Transverse colon (tissue), 4 donors: Measurements from ENCODE around the gene GALNT8. TPM values are rescaled to one million over a fixed set of nuclear protein-coding genes. Genes with fewer than 3 reads are reported as not detected.

Experiments
- DNase-seq: peaks from one replicate; pipeline ENCODE4 v3.0.0-alpha.2; 2019
- H3K27ac ChIP-seq, 4 donors: fragments of 200-600 bp; sonication (generic); 2 replicates each; pipeline ENCODE4 v1.5.1; 2016 to 2018; ENCODE audit warnings: inconsistent platforms in 4 of 4
- H3K27me3 ChIP-seq: fragments of 200-600 bp; sonication (generic); 2 replicates; pipeline ENCODE4 v1.5.1; 2017; ENCODE audit warnings: inconsistent platforms
- H3K36me3 ChIP-seq, 4 donors: fragments of 200-600 bp; sonication (generic); 2 replicates each; pipeline ENCODE4 v1.5.1; 2017 to 2019; ENCODE audit warnings: inconsistent platforms in 4 of 4
- H3K4me1 ChIP-seq, 4 donors: fragments of 200-600 bp; sonication (generic); 2 replicates each; pipeline ENCODE4 v1.5.1; 2017 to 2020; ENCODE audit warnings: inconsistent platforms in 4 of 4
- H3K4me3 ChIP-seq, 4 donors: fragments of 200-600 bp; sonication (generic); 1 replicate in 1 of 4; 2 replicates in 3 of 4; pipeline versions ENCODE4 v1.5.1 to v1.6.1; 2017 to 2019; ENCODE audit warnings: inconsistent platforms in 4 of 4
- H3K9me3 ChIP-seq, 2 donors: fragments of 200-600 bp; sonication (generic); 2 replicates each; pipeline ENCODE4 v1.5.1; 2017 to 2019; ENCODE audit warnings: inconsistent platforms in 2 of 2
- EP300 ChIP-seq: sonication (generic); formaldehyde crosslinking; IDR thresholded peaks from one replicate; pipeline ENCODE4 v1.6.1; 2017; ENCODE audit warnings: antibody characterized with exemption, low read depth
- POLR2A ChIP-seq: fragments of 450-650 bp; IDR thresholded peaks from one replicate; pipeline ENCODE4 v1.6.1; 2016; ENCODE audit warnings: antibody characterized with exemption, mild to moderate bottlenecking, moderate library complexity
- POLR2AphosphoS5 ChIP-seq, 3 donors: sonication (generic); formaldehyde crosslinking; IDR thresholded peaks; one replicate each; pipeline ENCODE4 v1.6.1; 2016; ENCODE audit warnings: antibody characterized with exemption in 3 of 3
- WGBS, 2 donors: methylation state at CpG; one replicate each; pipeline ENCODE4 v1.1.5; 2018; ENCODE audit warnings: low coverage in 1 of 2; 5-methylcytosine and 5-hydroxymethylcytosine counted together
- in situ Hi-C, 4 donors: fragments of 200-750 bp; cut with MboI; loops; one replicate each; pipeline versions ENCODE4 v1.15.0 to v1.15.1; 2017; ENCODE audit warnings: low sequenced_read_pairs in 3 of 4, low pct_ligation_motif_present in 1 of 4, low pct_unique_long_range_greater_than_20kb in 1 of 4
- intact Hi-C: fragments of 100-400 bp; cut with DNase I; formaldehyde crosslinking; loops from one replicate; pipeline ENCODE4 v1.15.1; 2023; ENCODE audit warnings: low total_unique reads
- total RNA-seq, 4 donors: library from RNA; depleted of rRNA; stranded (reverse); fragments of >200 nt; gene quantifications; one replicate each; pipeline ENCODE4 v1.1.0, GENCODE V29; 2016
- TF ChIP-seq, protein P1 (sequence below), 5 experiments: fragments of 200-600 bp in 3 of 5; fragments of 450-650 bp in 2 of 5; sonication (generic) in 3 of 5; IDR thresholded peaks; 1 replicate in 2 of 5; 2 replicates in 3 of 5; pipeline ENCODE4 v1.5.1; 2016 to 2017; ENCODE audit warnings: antibody characterized with exemption in 5 of 5, inconsistent platforms in 3 of 5, mild to moderate bottlenecking in 2 of 5, moderate library complexity in 1 of 5

Gene GALNT8
- total RNA-seq, 4 donors from 2014 or later, result 3.5 to 43.2 (median 14.2) TPM

DNA sequence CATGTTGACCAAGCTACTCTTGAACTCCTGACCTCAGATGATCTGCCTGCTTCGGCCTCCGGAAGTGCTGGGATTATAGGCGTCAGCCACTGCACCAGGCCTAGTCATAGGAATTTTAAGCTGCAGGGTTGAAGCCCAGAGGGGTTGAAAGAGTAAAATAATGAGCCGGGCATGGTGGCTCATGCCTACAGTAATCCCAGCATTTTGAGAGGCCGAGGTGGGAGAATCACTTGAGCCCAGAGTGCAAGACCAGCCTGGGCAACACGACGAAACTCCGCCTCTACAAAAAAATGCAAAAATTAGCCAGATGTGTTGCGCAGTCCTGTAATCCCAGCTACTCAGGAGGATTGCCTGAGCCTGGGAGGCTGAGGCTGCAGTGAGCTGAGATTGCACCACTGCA is 69.6 kb downstream of the GALNT8 start:
- in situ Hi-C loops, result no loop called here
- Histone ChIP-seq H3K4me3 (no peak overlapping the region), H3K4me1 (no peaks in the 10 kb centered on the region), H3K9me3 (peaks cover 0 to 4% of the 10 kb centered on the region in 2 donors), H3K27ac (no peak overlapping the region), H3K27me3 (no peaks in the 10 kb centered on the region), H3K36me3 (no peaks in the 10 kb centered on the region)
- TF ChIP-seq, protein P1, sequence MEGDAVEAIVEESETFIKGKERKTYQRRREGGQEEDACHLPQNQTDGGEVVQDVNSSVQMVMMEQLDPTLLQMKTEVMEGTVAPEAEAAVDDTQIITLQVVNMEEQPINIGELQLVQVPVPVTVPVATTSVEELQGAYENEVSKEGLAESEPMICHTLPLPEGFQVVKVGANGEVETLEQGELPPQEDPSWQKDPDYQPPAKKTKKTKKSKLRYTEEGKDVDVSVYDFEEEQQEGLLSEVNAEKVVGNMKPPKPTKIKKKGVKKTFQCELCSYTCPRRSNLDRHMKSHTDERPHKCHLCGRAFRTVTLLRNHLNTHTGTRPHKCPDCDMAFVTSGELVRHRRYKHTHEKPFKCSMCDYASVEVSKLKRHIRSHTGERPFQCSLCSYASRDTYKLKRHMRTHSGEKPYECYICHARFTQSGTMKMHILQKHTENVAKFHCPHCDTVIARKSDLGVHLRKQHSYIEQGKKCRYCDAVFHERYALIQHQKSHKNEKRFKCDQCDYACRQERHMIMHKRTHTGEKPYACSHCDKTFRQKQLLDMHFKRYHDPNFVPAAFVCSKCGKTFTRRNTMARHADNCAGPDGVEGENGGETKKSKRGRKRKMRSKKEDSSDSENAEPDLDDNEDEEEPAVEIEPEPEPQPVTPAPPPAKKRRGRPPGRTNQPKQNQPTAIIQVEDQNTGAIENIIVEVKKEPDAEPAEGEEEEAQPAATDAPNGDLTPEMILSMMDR (IDR thresholded peaks at IDR 0.05), result no peak
- no peak for DNase-seq
- intact Hi-C loops, result no loop called here
- WGBS, 2 donors, result 94 to 100% methylated on average over 1 to 9 of the region's 9 CpGs

DNA sequence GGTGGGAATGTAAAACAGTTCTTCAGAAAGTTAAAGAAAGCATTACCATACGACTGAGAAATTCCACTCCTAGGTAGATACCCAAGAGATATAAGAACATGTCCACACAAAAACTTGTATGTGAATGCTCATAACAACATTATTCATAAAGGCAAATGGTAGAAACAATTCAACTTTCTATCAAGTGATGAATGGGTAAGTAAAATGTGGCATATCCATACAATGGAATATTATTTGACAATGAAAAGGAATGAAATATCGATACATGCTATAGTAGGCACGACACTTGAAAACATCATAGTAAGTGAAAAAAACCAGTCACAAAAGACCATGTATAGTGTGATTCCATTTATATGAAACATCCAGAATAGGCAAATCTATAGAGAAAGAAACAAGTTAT is 71.3 kb downstream of the GALNT8 start:
- WGBS, 2 donors, result 92 to 98% methylated on average over 3 of the region's 3 CpGs
- in situ Hi-C loops (no loop called here), intact Hi-C loops (no loop called here)
- no peaks in the 10 kb centered on the region for H3K27me3 ChIP-seq
- TF ChIP-seq EP300, result no peak
- no peak for TF ChIP-seq POLR2A
- TF ChIP-seq POLR2AphosphoS5 (IDR thresholded peaks at IDR 0.05), result no peak
- TF ChIP-seq, protein P1 (IDR thresholded peaks at IDR 0.05), result no peak
- H3K4me3 ChIP-seq, result no peak overlapping the region
- H3K27ac ChIP-seq, result no peak overlapping the region
- H3K4me1 ChIP-seq, result no peaks in the 10 kb centered on the region
- no peak for DNase-seq
- H3K36me3 ChIP-seq, result no peaks in the 10 kb centered on the region
- peaks cover 0 to 4% of the 10 kb centered on the region in 2 donors for H3K9me3 ChIP-seq

DNA sequence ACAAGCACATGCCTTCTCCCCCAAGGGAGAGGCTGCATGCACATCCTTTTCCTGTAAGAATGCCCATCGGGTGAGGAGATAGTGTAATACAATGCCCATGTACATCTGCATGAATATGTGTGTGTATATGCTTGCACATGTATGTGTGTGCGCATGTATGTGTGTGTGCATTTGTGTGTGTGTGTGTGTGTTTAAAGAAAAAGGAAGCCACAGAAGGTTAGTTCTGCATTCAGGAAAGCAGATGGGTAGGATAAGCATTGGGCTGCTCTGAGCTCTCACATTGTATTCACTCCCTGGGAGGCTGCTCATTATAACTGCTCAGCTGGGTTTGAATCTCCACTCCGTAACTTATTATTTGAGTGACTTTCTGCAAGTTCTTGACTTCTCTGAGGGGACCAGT is 74.3 kb downstream of the GALNT8 start:
- Histone ChIP-seq H3K4me1 (no peaks in the 10 kb centered on the region), H3K4me3 (no peak overlapping the region), H3K27ac (no peak overlapping the region), H3K36me3 (no peaks in the 10 kb centered on the region), H3K27me3 (no peaks in the 10 kb centered on the region), H3K9me3 (peaks cover 0 to 4% of the 10 kb centered on the region in 2 donors)
- in situ Hi-C loops, result no loop called here
- no peak for TF ChIP-seq EP300
- TF ChIP-seq, protein P1 (IDR thresholded peaks at IDR 0.05), result no peak
- no peak for TF ChIP-seq POLR2AphosphoS5 (IDR thresholded peaks at IDR 0.05)
- no peak for TF ChIP-seq POLR2A
- no peak for DNase-seq
- intact Hi-C loops, result no loop called here
- WGBS, 2 donors, result 70 to 74% methylated on average over 2 to 3 of the region's 3 CpGs

DNA sequence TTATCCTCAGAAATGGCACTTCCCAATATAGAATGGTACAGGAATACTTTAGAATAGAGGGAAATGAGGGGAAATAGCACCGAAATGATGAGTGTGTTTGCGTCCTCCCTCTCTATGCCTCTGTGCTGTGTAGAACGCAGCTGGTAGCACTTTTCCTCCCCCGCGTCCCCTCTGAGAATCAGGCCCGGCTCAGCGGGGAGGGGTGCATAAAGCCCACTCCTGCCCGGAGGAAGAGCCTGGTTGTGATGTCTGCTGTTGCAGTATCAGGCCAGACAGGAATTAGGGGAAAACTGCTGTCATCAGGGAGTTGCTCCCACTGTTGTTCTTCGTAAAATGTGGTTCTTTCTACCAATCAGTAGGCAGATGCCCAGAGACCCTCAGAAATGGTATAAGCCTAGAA is 76.0 kb downstream of the GALNT8 start:
- Histone ChIP-seq H3K27me3 (no peaks in the 10 kb centered on the region), H3K9me3 (peaks cover 0 to 2% of the 10 kb centered on the region in 2 donors), H3K36me3 (no peaks in the 10 kb centered on the region), H3K4me1 (no peaks in the 10 kb centered on the region), H3K4me3 (no peak overlapping the region), H3K27ac (no peak overlapping the region)
- no peak for DNase-seq
- 40 to 85% methylated on average over 1 to 9 of the region's 9 CpGs for WGBS, 2 donors
- no peak for TF ChIP-seq EP300
- no peak for TF ChIP-seq POLR2AphosphoS5 (IDR thresholded peaks at IDR 0.05)
- intact Hi-C loops, result no loop called here
- in situ Hi-C loops, result no loop called here

DNA sequence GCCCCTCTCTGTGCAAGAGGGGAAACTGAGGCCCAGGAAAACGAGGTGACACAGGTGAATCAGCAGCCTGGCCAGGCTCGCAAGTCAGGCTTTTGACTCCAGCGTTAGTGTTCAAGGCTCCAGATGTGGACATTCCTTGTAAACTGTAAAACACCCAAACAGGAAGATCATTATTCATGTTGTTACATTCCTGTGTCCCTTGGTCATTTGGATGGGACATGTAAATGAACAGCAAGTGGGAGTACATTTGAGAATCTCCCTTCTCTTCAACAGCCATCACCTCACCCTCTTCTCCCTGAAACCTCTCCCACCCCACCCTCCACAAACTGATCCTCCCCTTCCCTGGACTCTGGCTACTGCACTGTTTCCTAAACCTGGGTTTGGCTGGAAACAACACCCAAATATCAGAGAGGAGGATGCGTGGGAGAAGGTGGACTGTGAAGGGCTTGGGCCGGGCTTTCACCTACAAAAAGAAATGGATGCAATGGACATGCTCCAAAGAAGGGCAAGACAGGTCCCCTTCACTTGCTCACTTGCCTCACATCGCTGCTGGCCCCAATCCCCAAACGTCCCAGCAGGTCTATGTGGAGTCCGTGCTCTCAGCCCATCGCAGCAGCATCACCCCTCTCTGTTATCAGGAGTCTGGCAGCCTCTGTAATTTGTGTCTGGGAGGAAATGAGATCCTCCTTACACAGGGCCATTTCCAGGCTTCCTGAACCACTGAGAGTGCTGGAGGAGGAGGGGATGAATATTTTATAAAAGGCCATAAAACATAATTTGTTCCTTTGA is 76.7 kb downstream of the GALNT8 start:
- H3K27me3 ChIP-seq, result no peaks in the 10 kb centered on the region
- no peak overlapping the region for H3K4me3 ChIP-seq
- DNase-seq, result no peak
- intact Hi-C loops, result no loop called here
- H3K4me1 ChIP-seq, result no peaks in the 10 kb centered on the region
- no peaks in the 10 kb centered on the region for H3K9me3 ChIP-seq
- TF ChIP-seq EP300, result no peak
- TF ChIP-seq POLR2AphosphoS5 (IDR thresholded peaks at IDR 0.05), result no peak
- TF ChIP-seq, protein P1 (IDR thresholded peaks at IDR 0.05), result no peak
- no peak for TF ChIP-seq POLR2A
- H3K27ac ChIP-seq, result no peak overlapping the region
- in situ Hi-C loops, result no loop called here
- 29 to 59% methylated on average over 1 to 9 of the region's 9 CpGs for WGBS, 2 donors
- no peaks in the 10 kb centered on the region for H3K36me3 ChIP-seq
